ENCODE data around the gene GARIN5A.

Gene GARIN5A

GRCh38 chr19:50476224-50476906 is at the start of gene GARIN5A, which contains the start of gene EMC10:
Gene GARIN5A (minus strand): TSS chr19:50476848. CDS start chr19:50476388, 460 bp downstream.
Gene EMC10 (plus strand): TSS chr19:50476507. CDS start chr19:50476545, 38 bp downstream.
- DNase-seq (ENCODE audit: low read depth) = peak; percentile 50

- DNase-seq (ENCODE audit: low read depth) = no peak
Measured at GRCh38 chr19:50522881-50523280, 46.2 kb upstream of the GARIN5A start.

DNA sequence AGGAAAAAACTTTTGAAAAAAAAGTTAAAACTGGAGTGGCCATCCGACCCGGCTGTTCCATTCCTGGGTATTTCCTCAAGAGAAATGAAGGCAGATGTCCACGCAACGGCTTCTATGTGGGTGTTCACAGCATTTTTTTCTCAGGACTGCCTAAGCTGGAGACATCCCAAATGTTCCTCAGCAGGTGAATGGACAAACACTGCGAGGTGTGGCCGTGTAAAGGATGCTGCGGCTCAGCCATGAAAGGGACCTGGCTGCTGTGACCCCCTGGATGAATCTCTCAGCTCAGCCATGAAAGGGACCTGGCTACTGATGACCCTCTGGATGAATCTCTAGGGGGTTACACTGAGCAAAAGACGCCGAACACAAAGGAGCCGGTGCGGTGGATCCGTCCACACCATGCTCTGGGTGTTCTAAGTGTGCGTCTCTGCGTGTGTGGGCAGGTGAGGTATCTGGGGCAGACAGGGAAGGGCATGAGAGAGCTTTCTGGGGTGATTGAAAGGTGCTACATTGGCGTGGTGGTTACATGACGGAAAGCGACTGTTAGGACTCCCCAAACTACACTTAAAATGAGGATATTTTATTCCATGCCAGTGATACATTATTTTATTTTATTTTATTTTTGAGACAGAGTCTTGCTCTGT is 44.3 kb upstream of the GARIN5A start:
- no peak for DNase-seq (ENCODE audit: low read depth)

DNA sequence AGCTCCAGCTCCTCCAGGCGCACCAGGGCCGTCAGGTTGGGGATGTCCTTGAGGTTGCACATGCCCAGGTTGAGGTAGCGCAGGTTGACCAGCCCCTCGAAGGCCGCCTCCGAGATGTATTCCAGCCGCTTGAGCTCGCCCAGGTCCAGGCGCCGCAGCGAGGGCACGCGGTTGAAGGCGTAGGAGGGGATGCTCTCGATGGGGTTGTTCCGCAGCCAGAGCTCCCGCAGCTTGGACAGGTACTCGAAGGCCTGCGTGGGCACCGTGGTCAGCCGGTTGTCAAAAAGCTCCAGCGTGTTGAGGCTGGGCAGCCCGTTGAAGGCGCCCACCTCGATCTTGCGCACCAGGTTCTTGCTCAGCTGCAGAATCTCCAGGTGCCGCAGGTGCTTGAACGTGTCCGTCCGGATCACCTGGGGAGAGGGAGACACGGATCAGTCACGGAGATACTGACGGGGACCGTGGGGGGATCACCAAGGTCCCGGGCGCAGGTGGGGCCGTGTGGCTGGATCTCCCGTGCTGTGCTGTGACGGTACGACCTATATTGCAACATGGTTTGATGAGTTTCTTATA is 42.4 kb upstream of the GARIN5A start:
- DNase-seq (ENCODE audit: low read depth) = no peak

DNA sequence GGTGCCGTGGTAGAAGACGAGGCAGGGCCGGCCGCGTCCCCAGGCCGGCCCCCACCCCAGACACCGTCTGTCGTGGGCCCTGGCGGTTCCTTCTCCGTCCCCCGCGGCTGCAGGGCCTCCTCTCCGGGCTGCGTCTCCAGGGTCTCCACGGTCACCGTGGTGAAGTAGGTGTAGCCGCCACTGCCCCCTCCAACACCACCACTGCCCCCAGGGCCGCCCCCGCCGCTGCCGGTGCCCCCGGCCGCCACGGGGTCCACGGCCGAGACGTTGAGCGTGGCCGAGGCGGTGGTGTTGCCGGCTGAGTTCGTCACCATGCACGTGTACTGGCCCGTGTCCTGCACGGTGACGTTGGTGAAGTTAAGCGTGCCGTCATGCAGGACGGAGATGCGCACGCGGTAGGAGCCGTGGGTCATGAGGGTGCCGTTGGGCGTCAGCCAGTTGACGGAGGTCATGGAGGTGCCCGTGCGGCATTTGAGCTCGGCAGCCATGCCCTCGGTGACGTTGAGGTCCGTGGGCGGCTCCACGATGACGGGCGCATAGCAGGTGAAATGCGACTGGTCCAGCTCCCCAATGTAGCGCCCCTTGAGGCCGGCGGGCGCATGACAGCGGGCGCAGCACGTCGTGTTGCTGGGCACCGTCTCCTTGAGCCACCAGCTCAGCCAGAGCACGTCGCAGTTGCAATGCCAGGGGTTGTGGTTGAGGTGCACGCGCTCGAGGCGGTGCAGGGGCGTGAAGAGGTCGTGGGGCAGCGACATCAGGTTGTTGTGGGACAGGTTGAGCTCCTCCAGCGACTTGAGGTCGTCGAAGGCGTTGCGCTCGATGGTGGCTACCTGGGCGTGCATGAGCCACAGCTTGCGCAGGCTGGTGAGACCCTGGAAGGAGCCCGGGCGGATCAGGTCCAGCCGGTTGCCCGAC is 41.7 kb upstream of the GARIN5A start:
- DNase-seq (ENCODE audit: low read depth) = no peak

DNA sequence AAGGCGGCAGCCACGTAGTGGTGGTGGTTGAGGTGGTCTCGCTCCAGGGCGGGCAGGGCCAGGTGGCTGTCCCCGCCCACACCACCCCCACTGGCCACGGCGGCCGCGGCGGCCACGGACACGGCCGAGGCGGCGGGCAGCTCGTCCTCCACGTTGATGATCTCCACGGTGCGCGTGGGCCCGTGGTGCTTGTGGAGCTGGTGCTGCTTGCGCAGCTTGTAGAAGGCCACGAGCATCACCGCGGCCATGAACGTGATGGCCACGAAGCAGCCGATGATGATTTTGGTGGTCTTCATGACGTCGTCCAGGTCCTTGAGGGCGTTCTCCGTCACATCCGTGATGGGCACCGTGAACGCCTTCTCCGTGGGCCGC is 41.0 kb upstream of the GARIN5A start:
- DNase-seq (ENCODE audit: low read depth) = no peak

DNA sequence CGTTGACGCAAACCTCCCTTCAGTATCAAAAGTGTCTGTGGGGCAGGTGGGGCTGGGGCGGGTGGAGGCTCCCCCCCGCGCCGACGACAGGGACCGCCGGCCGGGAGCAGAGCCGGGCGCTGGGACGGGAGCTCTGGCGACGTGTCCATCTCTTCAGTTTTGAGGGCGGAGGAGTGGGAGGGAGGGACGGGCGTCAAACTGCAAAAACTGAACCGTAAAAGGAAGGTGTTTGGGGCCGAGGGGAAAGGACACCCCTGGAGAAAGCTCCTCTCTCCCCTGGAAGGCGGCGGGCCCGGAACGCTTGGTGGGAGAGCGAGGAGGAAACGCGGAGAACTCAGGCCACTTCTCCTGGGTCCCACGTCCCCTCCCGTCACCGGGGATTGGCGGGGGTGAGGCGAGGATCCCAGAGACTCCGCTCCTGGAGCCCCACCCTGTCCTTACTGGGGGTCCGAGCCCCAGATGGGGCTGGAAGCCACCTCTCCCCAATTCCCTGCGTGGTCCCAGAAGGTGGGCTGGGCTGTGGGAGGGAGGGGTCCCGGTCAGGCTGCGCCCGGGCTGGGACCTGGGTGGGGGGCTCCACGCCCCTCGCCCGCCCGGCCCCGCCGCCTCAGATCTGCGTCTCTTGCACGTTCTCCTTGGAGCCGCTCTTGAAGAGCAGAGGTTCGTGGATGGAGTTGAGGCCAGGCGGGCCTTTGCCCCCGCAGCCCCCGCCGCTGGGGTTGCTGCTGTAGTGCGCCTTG is 40.5 kb upstream of the GARIN5A start:
- no peak for DNase-seq (ENCODE audit: low read depth)

DNA sequence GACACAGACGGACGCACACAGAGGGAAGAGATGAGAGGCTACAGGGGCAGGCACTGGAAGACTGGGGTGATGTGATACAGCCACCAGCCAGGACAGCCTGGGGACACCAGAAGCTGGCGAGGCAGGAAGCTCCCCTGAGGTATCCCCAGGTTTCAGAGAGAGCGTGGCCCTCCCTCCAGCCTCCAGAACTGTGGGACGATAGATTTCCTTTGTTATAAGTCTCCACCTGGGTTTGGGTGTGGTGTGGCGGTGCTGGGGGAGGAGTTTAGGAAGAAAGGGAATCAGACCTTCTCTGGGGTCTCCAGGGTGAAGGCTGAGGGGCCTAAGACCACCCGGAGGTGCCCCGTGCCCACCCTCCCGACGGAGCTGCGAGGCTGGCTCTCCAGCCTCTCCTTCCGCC is 39.8 kb upstream of the GARIN5A start:
- no peak for DNase-seq (ENCODE audit: low read depth)

- no peak for DNase-seq (ENCODE audit: low read depth)
Measured at GRCh38 chr19:50515168-50515561, 38.5 kb upstream of the GARIN5A start.

DNA sequence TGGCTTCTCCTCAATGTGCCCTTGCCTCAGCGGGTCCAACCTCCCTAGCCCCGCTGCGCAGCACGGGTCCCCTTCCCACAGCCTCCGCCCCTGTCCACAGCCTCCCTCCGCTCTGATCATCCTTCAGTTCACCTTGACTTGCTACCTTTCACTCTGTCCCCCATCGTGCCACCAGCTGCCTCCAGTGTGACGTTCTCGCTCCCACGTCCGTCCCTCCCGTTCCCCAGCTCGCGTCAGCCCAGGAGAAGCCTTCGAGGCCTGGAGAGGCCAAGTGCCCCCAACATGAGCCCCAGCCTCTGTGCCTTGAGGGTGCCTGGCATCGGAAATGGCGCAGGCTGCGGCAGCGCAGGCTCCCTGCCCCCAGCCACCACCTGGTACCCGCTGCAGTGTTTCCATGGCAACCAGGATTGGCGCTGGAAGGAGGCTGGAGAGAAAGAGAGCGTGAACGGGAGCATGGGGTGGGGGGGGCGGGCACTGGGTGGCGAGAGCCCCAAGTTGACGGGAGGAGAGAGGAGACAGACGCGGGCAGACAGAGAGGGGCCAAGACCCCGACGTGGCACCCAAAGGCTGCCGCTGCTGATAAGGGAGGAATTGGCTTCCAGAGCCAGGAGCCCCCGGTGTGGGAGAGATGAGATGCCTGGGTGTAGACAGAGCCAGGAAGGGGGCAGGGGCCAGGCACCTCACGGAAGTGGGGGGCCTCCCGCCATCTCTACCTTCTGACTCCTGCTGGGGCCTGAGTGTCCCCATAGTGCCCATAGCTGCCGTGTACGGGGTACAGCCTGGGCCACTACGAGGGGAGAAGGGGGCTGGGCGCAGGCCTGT is 37.9 kb upstream of the GARIN5A start:
- DNase-seq (ENCODE audit: low read depth) = no peak

GRCh38 chr19:50513746-50514345 is 37.2 kb upstream of the GARIN5A start, which contains the start of gene ASPDH:
Gene ASPDH (minus strand): TSS chr19:50513913. CDS start chr19:50513823, 90 bp downstream.
- no peak for DNase-seq (ENCODE audit: low read depth)

- DNase-seq (ENCODE audit: low read depth) = no peak
Measured at GRCh38 chr19:50512999-50513745, 36.5 kb upstream of the GARIN5A start.

- no peak for DNase-seq (ENCODE audit: low read depth)
Measured at GRCh38 chr19:50512112-50512998, 35.7 kb upstream of the GARIN5A start.

DNA sequence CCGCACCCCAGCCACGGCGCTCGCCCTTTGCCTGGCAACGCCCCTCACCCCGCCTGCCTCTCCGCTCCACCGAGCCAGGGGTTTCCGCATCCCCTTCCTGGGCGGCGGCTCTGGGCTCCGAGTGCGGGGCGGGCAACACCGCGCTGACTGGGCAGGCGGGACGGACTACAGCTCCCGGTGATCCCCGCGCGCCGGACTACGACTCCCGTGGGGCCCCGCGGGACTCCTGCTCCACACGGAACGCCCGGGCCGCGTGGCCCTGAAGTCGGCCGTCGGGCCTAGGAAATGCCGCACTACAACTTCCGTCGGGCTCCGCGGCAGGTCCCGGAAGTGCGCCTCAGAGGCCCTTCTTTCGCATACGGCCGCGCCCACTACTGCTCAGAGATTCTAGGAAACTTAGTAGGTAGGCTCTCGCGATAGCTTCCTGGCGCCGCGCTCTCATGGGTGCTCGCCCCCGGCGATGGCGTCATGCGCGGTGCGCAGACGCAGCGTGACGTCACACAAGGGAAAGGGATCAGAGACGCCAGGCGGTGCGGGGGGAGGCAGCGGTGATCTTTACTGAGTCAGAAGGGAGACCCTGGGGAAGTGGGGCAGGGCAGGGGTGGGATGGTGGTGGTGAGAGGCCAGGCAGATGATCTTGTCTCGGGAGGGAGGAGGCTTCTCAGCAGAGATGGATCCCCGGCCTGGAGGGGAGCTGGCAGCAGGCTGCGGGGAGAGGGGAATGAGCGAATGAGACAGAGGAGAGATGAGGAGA is 34.6 kb upstream of the GARIN5A start, which contains the start of gene JOSD2:
JOSD2 (minus strand) TSS at position 123 of the 754 bp plus-strand sequence. CDS start 760 bp downstream, outside the sequence.
- peak; percentile 96 for DNase-seq (ENCODE audit: low read depth)

DNA sequence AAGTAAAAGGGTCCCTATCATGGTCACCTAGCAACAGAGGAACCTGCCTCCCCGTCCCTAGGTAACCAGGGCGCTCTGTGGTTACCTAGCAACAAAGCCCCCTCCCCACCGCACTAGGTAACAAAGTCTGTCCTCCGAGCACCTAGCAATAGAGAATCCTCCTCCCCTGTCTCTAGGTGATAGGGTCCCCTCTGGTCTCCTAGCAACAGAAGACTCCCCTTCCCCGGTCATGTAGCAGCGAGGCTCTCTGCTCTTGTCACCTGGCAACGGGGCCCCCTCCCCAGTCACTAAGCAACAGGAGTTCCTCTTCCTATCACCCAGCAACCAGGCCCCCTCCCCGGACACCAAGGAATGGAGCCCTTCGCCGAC is 34.0 kb upstream of the GARIN5A start:
- DNase-seq (ENCODE audit: low read depth) = no peak

DNA sequence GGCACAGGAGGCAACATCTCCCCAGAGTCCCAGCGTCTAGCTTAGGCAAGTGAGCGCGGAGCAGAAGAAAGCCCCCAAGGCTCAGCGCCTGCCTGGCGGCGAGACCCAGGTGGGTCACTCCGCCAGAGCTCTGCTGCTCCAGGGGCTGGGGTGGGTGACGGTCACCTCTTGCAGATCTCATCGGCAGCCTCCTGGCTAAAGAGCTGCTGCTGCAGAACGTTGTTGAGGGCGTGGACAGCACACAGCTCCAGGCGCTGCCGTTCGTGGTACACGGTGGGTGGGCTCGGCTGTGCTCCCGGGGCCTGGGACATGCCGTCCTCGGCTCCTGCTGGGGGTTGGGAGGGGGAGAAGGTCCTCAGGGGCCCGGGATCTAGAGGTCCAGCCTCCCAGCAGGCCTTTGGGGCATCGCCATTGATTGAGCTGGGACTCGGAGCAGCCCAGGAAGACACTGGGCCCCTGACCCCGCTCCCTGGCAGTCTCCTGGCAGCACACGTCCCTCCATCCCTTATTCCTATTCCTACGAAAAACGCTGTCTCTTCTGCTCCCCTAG is 33.5 kb upstream of the GARIN5A start:
- no peak for DNase-seq (ENCODE audit: low read depth)

DNA sequence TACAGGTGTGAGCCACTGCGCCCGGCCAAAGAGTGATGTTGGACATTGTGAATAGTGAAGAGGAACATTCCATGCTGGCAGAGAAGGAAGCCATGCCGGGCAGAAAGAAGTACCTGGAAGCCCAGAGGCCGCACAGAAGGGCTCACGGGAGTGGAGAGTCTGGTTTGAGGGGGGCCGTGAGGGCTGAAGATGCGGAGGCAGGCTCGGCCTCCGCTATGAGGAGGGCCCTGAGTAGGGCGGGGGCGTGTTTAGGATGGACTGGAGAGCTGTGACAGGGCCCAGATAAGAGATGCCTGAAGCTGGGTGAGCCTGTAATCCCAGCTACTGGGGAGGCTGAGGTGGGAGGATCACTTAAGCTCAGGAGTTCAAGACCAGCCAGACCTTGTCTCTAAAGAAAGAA is 32.7 kb upstream of the GARIN5A start:
- no peak for DNase-seq (ENCODE audit: low read depth)
